ENCODE data around the gene TRIM8.
"Not testable (repeated sequence)": the region's sequence is repeated elsewhere in the genome, so short reads cannot be mapped to it uniquely, and the experiment has no call there.

TRIM8 gene

DNA sequence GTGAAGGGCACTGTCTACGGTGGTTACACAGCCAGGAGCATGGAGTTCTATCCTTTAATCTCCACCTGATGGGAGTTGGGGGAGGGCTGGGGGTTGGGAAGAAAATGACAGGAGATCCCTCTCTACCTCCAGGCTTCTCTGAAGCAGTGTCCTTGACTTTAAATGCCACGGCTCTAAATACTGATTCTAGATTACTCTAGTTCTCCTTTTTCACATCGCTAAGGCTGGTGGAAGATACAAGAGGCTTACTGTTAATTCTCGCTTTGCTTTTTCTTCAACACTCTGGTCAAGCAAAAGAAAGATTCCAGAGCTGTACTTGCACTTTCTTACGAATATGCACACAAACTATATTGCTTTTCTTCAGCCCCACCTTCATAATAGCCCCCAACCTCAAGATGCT lies 39.5 kb downstream of the TRIM8 start:
- Histone ChIP-seq H3K79me2 (ENCODE audit: insufficient read depth, low read length) (no peaks in the 10 kb centered on the region), H2AFZ (ENCODE audit: low read depth, low read length) (no peak overlapping the region), H3K4me1 (ENCODE audit: insufficient read depth, low read length) (no peaks in the 10 kb centered on the region), H3K4me3 (ENCODE audit: low read depth in 1 of 2, low read length in 2 of 2) (no peak overlapping the region), H3K27ac (ENCODE audit: low read length) (no peak overlapping the region), H3K27me3 (ENCODE audit: insufficient read depth, low read length, poor library complexity) (no peaks in the 10 kb centered on the region), H3K4me2 (ENCODE audit: insufficient read depth, low read length) (no peak overlapping the region), H3K9me3 (ENCODE audit: insufficient read depth, low read length, severe bottlenecking) (no peaks in the 10 kb centered on the region), H3K9ac (ENCODE audit: low read depth, low read length) (no peak overlapping the region), H3K36me3 (ENCODE audit: insufficient read depth, low read length) (no peaks in the 10 kb centered on the region), H4K20me1 (ENCODE audit: insufficient read depth, low read length) (no peaks in the 10 kb centered on the region)
- TF ChIP-seq, protein P1, sequence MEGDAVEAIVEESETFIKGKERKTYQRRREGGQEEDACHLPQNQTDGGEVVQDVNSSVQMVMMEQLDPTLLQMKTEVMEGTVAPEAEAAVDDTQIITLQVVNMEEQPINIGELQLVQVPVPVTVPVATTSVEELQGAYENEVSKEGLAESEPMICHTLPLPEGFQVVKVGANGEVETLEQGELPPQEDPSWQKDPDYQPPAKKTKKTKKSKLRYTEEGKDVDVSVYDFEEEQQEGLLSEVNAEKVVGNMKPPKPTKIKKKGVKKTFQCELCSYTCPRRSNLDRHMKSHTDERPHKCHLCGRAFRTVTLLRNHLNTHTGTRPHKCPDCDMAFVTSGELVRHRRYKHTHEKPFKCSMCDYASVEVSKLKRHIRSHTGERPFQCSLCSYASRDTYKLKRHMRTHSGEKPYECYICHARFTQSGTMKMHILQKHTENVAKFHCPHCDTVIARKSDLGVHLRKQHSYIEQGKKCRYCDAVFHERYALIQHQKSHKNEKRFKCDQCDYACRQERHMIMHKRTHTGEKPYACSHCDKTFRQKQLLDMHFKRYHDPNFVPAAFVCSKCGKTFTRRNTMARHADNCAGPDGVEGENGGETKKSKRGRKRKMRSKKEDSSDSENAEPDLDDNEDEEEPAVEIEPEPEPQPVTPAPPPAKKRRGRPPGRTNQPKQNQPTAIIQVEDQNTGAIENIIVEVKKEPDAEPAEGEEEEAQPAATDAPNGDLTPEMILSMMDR (IDR thresholded peaks at IDR 0.05; ENCODE audit: borderline replicate concordance, extremely low read depth, low read length, poor library complexity, severe bottlenecking), result no peak
- TF ChIP-seq EZH2 (IDR thresholded peaks at IDR 0.05; ENCODE audit: borderline replicate concordance, low read depth, low read length, severe bottlenecking), result no peak
- ATAC-seq (ENCODE audit: insufficient read depth, low read depth) (no peak), DNase-seq (no peak)

- Histone ChIP-seq H3K36me3 (ENCODE audit: insufficient read depth, low read length) (no peaks in the 10 kb centered on the region; the same call in 1 of the 2 replicates), H3K27me3 (ENCODE audit: insufficient read depth, low read length, poor library complexity) (no peaks in the 10 kb centered on the region), H3K9ac (ENCODE audit: low read depth, low read length) (no peak overlapping the region), H4K20me1 (ENCODE audit: insufficient read depth, low read length) (no peaks in the 10 kb centered on the region), H3K4me2 (ENCODE audit: insufficient read depth, low read length) (no peak overlapping the region), H3K4me1 (ENCODE audit: insufficient read depth, low read length) (no peaks in the 10 kb centered on the region), H2AFZ (ENCODE audit: low read depth, low read length) (no peak overlapping the region), H3K9me3 (ENCODE audit: insufficient read depth, low read length, severe bottlenecking) (no peaks in the 10 kb centered on the region), H3K79me2 (ENCODE audit: insufficient read depth, low read length) (no peaks in the 10 kb centered on the region), H3K27ac (ENCODE audit: low read length) (no peak overlapping the region), H3K4me3 (ENCODE audit: low read depth in 1 of 2, low read length in 2 of 2) (no peak overlapping the region)
- ATAC-seq (ENCODE audit: insufficient read depth, low read depth) (no peak), DNase-seq (no peak)
- TF ChIP-seq, protein P1 (IDR thresholded peaks at IDR 0.05; ENCODE audit: borderline replicate concordance, extremely low read depth, low read length, poor library complexity, severe bottlenecking), result no peak
- TF ChIP-seq EZH2 (IDR thresholded peaks at IDR 0.05; ENCODE audit: borderline replicate concordance, low read depth, low read length, severe bottlenecking), result no peak
Observed at GRCh38 chr10:102691285-102692066, 47.2 kb downstream of the TRIM8 start.

DNA sequence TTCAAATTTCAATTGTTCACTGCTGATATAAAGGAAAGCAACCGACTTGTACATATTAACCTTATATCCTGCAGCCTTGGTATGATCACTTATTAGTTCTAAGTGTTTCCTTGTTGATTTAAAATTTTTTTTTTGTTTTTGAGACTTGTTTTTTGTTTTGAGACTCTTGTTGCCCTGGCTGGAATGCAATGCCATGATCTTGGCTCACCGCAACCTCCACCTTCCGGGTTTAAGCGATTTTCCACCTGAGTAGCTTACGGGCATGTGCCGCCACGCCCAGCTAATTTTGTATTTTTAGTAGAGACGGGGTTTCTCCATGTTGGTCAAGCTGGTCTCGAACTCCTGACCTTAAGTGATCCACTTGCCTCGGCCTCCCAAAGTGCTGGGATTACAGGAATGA lies 51.1 kb downstream of the TRIM8 start:
- not testable (repeated sequence) for H3K27me3 ChIP-seq (ENCODE audit: insufficient read depth, low read length, poor library complexity); ATAC-seq (ENCODE audit: insufficient read depth, low read depth); H3K79me2 ChIP-seq (ENCODE audit: insufficient read depth, low read length); H2AFZ ChIP-seq (ENCODE audit: low read depth, low read length); H3K4me2 ChIP-seq (ENCODE audit: insufficient read depth, low read length); H3K4me3 ChIP-seq (ENCODE audit: low read depth in 1 of 2, low read length in 2 of 2); DNase-seq; H3K9ac ChIP-seq (ENCODE audit: low read depth, low read length); H4K20me1 ChIP-seq (ENCODE audit: insufficient read depth, low read length); H3K27ac ChIP-seq (ENCODE audit: low read length); H3K9me3 ChIP-seq (ENCODE audit: insufficient read depth, low read length, severe bottlenecking); H3K4me1 ChIP-seq (ENCODE audit: insufficient read depth, low read length)
- H3K36me3 ChIP-seq (ENCODE audit: insufficient read depth, low read length), result peaks cover 15% of the 10 kb centered on the region

DNA sequence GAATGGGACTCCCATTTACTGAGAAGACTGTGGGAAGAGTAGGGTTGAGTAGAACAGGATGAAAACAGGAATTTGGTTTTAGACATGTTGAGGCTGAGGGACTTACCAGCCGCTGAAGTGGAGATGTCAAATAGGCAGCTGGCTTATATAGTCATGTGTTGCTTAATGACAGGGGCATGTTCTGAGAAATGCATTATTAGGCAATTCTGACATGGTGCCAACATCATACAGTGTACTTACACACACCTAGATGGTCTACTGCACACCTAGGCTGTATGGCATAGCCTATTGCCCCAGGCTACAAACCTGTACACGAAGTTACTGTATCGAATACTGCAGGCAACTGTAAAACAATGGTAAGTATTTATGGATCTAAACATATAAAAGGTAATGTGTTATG lies 52.5 kb downstream of the TRIM8 start:
- Histone ChIP-seq H3K27me3 (ENCODE audit: insufficient read depth, low read length, poor library complexity) (no peaks in the 10 kb centered on the region), H3K9me3 (ENCODE audit: insufficient read depth, low read length, severe bottlenecking) (no peaks in the 10 kb centered on the region), H3K36me3 (ENCODE audit: insufficient read depth, low read length) (peaks cover 15% of the 10 kb centered on the region), H3K79me2 (ENCODE audit: insufficient read depth, low read length) (0 out of 2 replicates have a peak, but pooled peaks cover 2% of the 10 kb centered on the region), H3K4me1 (ENCODE audit: insufficient read depth, low read length) (no peaks in the 10 kb centered on the region), H3K4me2 (ENCODE audit: insufficient read depth, low read length) (no peak overlapping the region), H3K9ac (ENCODE audit: low read depth, low read length) (no peak overlapping the region), H3K27ac (ENCODE audit: low read length) (no peak overlapping the region), H4K20me1 (ENCODE audit: insufficient read depth, low read length) (no peaks in the 10 kb centered on the region), H3K4me3 (ENCODE audit: low read depth in 1 of 2, low read length in 2 of 2) (no peak overlapping the region), H2AFZ (ENCODE audit: low read depth, low read length) (no peak overlapping the region)
- no peak for TF ChIP-seq EZH2 (IDR thresholded peaks at IDR 0.05; ENCODE audit: borderline replicate concordance, low read depth, low read length, severe bottlenecking)
- TF ChIP-seq, protein P1 (IDR thresholded peaks at IDR 0.05; ENCODE audit: borderline replicate concordance, extremely low read depth, low read length, poor library complexity, severe bottlenecking), result no peak
- no peak for DNase-seq
- no peak for ATAC-seq (ENCODE audit: insufficient read depth, low read depth)

Data from DND-41 (cell line).